GM12872 (cell line): ENCODE data around the gene LAMB2.

Source experiments
- CTCF ChIP-seq: IDR thresholded peaks from 3 replicates; pipeline ENCODE4 v1.5.1; 2011; ENCODE audit warnings: low read depth, mild to moderate bottlenecking, low read length, moderate library complexity; ENCODE audit not compliant: insufficient read depth

LAMB2 gene

DNA sequence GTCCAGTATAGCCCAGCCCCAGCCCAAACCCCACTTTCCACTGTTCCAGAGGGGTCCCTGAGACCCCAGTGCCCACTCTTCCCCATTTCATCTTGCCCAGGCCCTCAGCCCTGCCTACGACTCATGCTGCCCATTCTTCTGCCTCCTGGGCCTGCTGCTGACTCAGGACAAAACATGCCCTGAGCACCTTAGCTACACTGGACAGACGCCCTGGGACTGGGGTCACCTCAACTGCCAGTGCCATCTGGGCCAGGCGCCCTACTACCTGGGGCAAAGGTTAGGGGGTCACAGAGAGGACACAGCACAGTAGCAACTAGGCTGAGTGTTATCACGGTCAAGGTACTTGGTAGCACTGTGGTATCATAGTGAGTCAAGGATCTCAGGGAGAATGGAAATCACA lies 2.6 kb upstream of the LAMB2 start:
- TF ChIP-seq CTCF, result no peak

- TF ChIP-seq CTCF, result 0 out of 3 replicates have a peak, but pooled peaks have one; percentile 5
Observed at GRCh38 chr3:49134471-49135265, 1.8 kb upstream of the LAMB2 start.

- TF ChIP-seq CTCF, result no peak
Observed at GRCh38 chr3:49133226-49133951, 539 bp upstream of the LAMB2 start.

GRCh38 chr3:49132073-49132436 lies 795 bp downstream of the LAMB2 start:
- TF ChIP-seq CTCF, result no peak

GRCh38 chr3:49131576-49131975 lies 1.3 kb downstream of the LAMB2 start:
- TF ChIP-seq CTCF, result no peak

- TF ChIP-seq CTCF, result no peak
Observed at GRCh38 chr3:49131040-49131439, 1.8 kb downstream of the LAMB2 start.

GRCh38 chr3:49124991-49125670 lies 7.7 kb downstream of the LAMB2 start:
- peak; percentile 40; the same call in 2 of the 3 replicates for TF ChIP-seq CTCF
